ENCODE measurements around the gene SORCS1.

- TF ChIP-seq CTCF (IDR thresholded peaks at IDR 0.05) (no peak), POLR2A (IDR thresholded peaks at IDR 0.05) (no peak)
Measured at GRCh38 chr10:107059872-107060271, 104.6 kb downstream of the SORCS1 start.

Measured in thyroid gland (tissue), 4 donors.